ENCODE measurements around the gene MRTFA.
"Not testable (repeated sequence)": the region's sequence is repeated elsewhere in the genome, so short reads cannot be mapped to it uniquely, and the experiment has no call there.

Gene MRTFA

GRCh38 chr22:40594346-40594745 is 42.2 kb downstream of the MRTFA start:
- no peak for DNase-seq

DNA sequence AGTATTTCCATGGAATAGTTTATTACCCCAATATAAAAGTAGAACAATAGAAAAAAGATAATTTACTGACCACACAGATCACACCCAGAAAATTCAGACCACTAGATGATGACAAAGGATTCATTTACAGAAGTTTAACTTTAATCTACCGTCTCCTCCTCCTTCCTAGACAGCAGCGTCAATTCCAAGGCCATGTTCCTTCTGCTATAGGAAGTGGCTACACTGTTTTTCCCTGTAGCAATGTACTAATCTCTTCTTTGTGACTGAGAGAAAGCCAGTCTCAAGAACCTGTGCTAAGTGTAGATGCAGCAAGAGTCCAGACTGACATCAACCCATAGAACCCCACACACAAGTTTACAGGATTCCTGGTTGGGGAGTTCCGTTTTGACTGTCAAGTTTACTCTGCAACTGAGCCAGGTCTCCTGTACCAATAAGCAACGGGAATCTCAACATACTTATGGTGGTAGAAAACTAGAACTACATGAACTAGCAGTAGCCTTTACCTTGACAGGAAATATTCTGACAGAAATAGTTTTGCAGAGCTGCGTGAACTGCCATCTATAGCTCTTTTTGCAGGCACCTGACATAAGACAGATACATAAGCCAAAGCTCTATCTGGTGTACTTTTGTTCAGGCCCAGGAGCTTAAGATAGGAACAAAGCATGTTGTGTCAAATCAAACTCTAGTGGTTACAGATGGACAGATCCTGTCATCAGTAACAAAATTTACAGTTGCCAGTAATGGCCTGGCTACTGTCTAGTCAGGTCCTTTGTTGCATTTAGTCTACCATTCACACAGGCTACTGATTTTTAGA is 42.9 kb downstream of the MRTFA start:
- DNase-seq = no peak

DNA sequence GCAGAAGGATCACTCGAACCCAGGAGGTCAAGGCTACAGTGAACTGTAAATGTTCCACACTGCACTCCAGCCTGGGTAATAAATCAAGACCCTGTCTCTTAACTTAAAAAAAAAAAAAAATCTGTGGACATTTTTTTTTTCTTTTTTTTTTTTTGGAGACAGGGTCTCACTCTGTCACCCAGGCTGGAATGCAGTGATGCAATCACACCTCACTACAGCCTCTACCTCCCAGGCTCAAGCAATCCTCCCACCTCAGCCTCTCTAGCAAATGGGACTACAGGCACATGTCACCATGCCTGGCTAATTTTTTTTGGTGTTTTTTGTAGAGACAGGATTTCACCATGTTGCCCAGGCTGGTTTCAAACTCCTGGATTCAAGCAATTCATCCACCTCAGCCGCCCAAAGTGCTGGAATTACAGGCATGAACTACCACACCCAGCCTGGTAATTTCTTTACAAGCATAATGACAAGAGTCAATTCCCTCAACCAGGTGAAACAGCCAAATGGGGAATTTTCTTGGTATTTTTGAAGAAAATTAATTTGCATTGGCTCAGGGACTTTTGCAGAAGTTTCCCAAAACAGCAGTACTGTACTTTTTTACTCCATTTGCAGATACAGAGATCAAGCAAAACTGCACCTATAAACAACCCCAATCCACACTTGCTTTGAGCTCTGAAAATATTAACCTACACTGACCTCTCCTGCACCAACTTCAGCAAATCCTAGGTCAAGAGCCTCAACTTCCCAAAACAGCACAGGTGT is 44.0 kb downstream of the MRTFA start:
- no peak for DNase-seq

DNA sequence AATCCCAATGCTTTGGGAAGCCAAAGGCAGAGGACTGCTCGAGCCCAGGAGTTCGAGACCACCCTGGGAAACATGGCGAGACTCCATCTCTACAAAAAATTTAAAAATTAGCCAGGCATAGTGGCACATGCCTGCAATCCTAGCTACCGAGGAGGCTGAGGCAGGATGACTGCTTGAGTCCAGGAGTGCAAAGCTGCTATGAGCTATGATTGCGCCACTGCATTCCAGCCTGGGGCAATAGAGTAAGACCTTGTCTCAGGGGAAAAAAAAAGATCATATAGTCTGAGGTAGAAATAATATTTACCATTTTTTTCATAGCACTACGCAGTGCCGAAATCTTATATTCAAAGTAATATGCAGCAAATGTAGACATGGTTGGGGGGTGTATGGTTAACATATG is 47.8 kb downstream of the MRTFA start:
- no peak for DNase-seq

- no peak for DNase-seq
Measured at GRCh38 chr22:40586781-40587180, 49.7 kb downstream of the MRTFA start.

DNA sequence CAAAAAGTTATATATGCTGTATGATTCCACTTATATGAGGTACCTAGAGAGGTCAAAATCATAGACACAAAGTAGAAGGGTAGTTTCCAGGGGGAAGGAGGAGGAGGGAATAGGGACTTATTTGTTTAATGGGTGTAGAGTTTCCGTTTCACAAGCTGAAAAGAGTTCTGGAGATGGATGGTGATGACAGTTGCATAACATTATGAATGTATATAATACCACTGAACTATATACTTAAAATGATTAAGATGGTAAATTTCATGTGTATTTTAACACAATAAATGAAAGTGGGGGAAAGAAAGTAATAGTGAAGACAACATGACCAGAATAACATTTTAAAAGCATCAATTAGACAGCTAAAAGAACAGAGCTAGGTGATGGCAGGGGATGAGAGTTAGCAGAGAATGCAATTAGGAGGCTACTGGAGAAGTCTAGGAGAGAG is 51.2 kb downstream of the MRTFA start:
- no peak for DNase-seq

DNA sequence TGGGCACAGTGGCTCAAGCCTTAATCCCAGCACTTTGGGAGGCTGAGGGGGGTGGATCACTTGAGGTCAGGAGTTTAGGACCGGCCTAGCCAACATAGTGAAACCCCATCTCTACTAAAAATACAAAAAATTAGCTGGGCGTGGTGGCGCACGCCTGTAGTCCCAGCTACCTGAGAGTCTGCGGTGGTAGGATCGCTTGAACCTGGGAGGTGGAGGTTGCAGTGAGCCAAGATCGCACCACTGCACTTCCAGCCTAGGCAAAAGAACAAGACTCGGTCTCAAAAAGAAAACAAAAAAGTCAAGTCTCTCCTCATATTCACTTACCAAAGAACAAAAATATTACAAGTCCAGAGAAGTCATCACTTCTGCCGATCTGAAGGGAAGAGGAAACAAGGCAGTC is 51.8 kb downstream of the MRTFA start:
- DNase-seq = not testable (repeated sequence)

DNA sequence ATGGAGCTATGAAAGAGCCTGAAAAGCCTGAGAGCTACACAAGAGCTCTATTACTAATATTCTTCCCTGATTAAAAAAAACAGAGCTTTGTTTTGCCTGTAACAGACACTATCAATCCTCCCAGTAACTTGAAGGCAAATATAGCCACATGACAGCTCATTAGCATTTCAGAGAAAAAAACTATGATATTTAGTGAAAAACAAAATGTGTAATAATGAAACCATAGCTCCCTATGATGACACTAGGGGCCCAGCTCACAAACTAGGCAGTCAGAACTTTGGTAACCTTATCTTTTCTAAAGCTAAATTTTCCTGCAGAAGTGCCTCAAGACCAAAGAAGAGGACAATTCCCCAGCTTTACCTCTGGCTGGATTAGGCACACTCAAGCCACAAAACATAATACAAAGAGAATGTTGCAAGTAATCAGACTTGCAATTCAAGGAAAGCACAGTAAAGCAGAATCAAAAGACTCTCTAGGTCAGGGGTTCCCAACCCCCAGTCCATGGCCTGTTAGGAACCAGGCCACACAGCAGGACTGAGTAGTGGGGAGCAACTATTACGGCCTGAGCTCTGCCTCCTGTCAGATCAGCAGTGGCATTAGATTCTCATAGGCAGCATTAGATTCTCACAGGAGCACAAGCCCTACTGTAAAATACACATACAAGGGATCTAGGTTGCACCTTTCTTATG is 53.3 kb downstream of the MRTFA start:
- DNase-seq = no peak

GRCh38 chr22:40582063-40582462 is 54.5 kb downstream of the MRTFA start:
- no peak for DNase-seq

DNA sequence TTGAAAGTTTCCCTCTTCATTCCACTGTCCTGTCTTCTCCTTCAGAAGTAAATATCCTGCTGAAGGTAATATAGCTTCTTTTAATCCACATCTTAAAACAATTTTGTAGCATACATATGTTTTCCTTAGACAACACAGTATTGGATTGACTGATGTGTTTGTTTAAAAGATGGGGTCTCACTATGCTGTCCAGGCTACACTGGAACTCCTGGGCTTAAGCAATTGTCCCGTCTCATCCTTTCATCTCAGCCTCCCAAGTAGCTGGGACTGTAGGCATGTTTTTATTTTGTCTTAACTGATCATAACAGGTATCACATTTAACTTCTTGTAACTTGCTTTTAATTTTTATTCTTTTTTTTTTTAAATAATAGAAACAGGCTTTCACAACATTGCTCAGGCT is 55.9 kb downstream of the MRTFA start:
- no peak for DNase-seq

GRCh38 chr22:40578171-40578570 is 58.3 kb downstream of the MRTFA start:
- peak in 1 of 2 donors; percentile 4 for DNase-seq

- no peak for DNase-seq
Measured at GRCh38 chr22:40572976-40573375, 63.5 kb downstream of the MRTFA start.

GRCh38 chr22:40571887-40572286 is 64.6 kb downstream of the MRTFA start:
- no peak for DNase-seq

GRCh38 chr22:40567626-40568328 is 68.7 kb downstream of the MRTFA start:
- no peak for DNase-seq

DNA sequence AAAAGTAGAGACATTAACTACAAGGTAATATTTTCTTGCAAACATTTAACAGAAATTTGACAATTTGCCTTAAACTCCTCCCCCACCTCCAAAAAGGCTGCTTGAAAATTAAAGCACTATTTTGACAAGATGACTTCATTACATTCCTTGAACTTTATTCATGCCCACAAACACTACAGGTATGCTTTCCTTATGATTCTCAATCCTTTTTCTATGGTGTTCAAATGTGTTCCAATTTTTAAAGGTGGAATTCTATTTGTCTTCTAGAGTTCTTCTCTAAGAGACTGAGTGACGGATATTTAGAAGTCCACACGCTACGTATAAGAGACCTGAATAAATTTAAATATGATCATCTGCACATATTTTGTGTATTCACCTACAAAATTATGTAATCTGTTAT is 69.4 kb downstream of the MRTFA start:
- DNase-seq = no peak

DNA sequence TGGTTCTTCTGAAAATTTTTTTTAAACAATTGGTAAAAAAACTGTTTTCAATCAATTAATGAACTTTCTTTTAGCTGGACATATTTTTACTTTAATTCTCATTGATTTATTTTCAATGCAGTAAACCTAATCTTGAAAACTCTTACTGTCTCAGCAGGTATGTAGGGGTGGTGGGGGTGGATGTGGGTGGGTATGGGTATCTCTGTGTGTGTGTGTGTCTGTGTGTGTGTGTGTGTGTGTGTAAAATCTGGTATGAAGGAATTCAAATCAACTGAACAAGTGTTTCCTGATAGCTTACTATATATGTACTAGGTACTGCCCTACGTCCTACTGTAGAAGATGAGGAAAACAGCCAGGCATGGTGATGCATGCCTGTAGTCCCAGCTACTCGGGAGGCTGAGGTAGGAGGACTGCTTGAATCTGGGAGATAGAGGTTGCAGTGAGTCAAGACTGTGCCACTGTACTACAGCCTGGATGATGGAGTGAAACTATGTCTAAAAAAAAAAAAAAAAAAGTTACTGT is 75.5 kb downstream of the MRTFA start:
- DNase-seq = no peak

GRCh38 chr22:40560551-40560950 is 76.0 kb downstream of the MRTFA start:
- DNase-seq = no peak

DNA sequence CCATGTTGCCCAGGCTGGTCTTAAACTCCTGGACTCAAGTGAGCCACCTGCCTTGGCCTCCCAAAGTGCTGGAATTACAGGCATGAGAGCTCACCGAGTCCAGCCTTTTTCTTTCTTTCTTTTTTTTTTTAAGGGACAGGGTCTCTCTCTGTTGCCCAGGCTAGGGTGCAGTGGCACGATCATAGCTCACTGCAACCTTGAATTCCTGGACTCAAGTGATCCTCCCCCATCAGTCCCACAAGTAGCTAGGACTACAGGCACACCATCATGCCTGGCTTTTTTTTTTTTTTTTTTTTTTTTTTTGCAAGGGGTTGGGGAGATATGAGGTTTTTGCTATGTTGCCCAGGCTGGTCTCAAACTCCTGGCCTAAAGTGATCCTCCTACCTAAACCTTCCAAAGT is 78.5 kb downstream of the MRTFA start:
- no peak for DNase-seq

- DNase-seq = no peak
Measured at GRCh38 chr22:40556641-40557040, 79.9 kb downstream of the MRTFA start.

DNA sequence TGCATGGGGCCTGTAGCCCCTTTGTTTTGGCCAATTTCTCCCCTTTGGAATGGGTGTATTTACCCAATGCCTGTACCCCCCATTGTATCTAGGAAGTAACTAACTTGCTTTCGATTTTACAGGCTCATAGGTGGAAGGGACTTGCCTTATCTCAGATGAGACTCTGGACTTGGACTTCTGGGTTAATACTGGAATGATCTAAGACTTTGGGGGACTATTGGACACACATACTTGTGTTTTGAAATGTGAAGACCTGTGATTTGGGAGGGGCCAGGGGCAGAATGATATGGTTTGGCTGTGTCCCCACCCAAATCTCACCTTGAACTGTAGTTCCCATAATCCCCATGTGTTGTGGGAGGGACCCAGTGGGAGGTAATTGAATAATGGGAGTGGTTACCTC is 82.5 kb downstream of the MRTFA start:
- DNase-seq = not testable (repeated sequence)

GRCh38 chr22:40553014-40553554 is 83.4 kb downstream of the MRTFA start:
- DNase-seq = no peak

GRCh38 chr22:40552070-40552469 is 84.4 kb downstream of the MRTFA start:
- DNase-seq = no peak

Data from CD4-positive, alpha-beta T cell treated with Interleukin-1 beta for 1 hour (primary cell).